Endodermal cell (in vitro differentiated cells): ENCODE data around the gene UBE2J1. TPM values are rescaled to one million over a fixed set of nuclear protein-coding genes. Genes with fewer than 3 reads are reported as not detected.

ENCODE experiments used
- DNase-seq: peaks from one replicate; pipeline ENCODE4 v3.0.0-alpha.2; 2017
- H3K27ac ChIP-seq: 2 replicates; pipeline ENCODE4 v1.5.1; 2013; ENCODE audit warnings: mild to moderate bottlenecking, low read depth, low read length, moderate library complexity
- H3K27me3 ChIP-seq: 2 replicates; pipeline ENCODE4 v1.6.1; 2013; ENCODE audit warnings: mild to moderate bottlenecking, low read length, moderate library complexity; ENCODE audit not compliant: insufficient read depth, control insufficient read depth, poor library complexity, severe bottlenecking
- H3K36me3 ChIP-seq: 2 replicates; pipeline ENCODE4 v1.7.0; 2013; ENCODE audit warnings: mild to moderate bottlenecking, low read length, moderate library complexity; ENCODE audit not compliant: control insufficient read depth, insufficient read depth
- H3K4me1 ChIP-seq: one replicate; pipeline ENCODE4 v1.7.0; 2013; ENCODE audit warnings: low read length; ENCODE audit not compliant: control insufficient read depth, insufficient read depth
- H3K4me3 ChIP-seq: 2 replicates; pipeline ENCODE4 v1.5.1; 2013; ENCODE audit warnings: mild to moderate bottlenecking, low read length, moderate library complexity
- H3K9ac ChIP-seq: 2 replicates; pipeline ENCODE4 v1.6.1; 2013; ENCODE audit warnings: mild to moderate bottlenecking, low read length, moderate library complexity; ENCODE audit not compliant: poor library complexity, severe bottlenecking; ENCODE audit errors: extremely low read depth
- H3K9me3 ChIP-seq: 2 replicates; pipeline ENCODE4 v1.6.1; 2013; ENCODE audit warnings: mild to moderate bottlenecking, low read length, moderate library complexity; ENCODE audit not compliant: control insufficient read depth
- H3K27ac Mint-ChIP-seq: 2 replicates; pipeline ENCODE4 v1.8.0; 2020; ENCODE audit warnings: mixed read lengths
- H3K27me3 Mint-ChIP-seq: 2 replicates; pipeline ENCODE4 v1.8.0; 2021; ENCODE audit warnings: mild to moderate bottlenecking, mixed read lengths; ENCODE audit not compliant: insufficient read depth
- H3K36me3 Mint-ChIP-seq: 2 replicates; pipeline ENCODE4 v1.8.0; 2020; ENCODE audit warnings: low read depth, mixed read lengths
- H3K4me1 Mint-ChIP-seq: 2 replicates; pipeline ENCODE4 v1.8.0; 2020; ENCODE audit warnings: mixed read lengths
- H3K4me3 Mint-ChIP-seq: 2 replicates; pipeline ENCODE4 v1.8.0; 2020; ENCODE audit warnings: mild to moderate bottlenecking, moderate library complexity, mixed read lengths
- H3K9me3 Mint-ChIP-seq: 2 replicates; pipeline ENCODE4 v1.8.0; 2020; ENCODE audit warnings: mild to moderate bottlenecking, mixed read lengths
- CTCF ChIP-seq: fragments of 200-600 bp; sonication (generic); conservative IDR thresholded peaks from 2 replicates; pipeline ENCODE4 v1.5.0; 2021; ENCODE audit warnings: antibody characterized with exemption, mild to moderate bottlenecking
- WGBS, 2 experiments: methylation state at CpG; one replicate each; pipeline versions ENCODE4 v1.1.5 to v1.1.7; 2013; ENCODE audit warnings: missing lambda C conversion rate in 2 of 2, mixed read lengths in 1 of 2; ENCODE audit not compliant: insufficient coverage in 1 of 2, insufficient read length in 1 of 2; 5-methylcytosine and 5-hydroxymethylcytosine counted together
- total RNA-seq, 2 donors: library from RNA; stranded (reverse); fragmentation: NEBNext Ultra II Directional in 1 of 2; extraction: Animal tissue kit (Norgen Biotek cat#: 25700) in 1 of 2; gene quantifications; 2 replicates in 1 of 2; 3 replicates in 1 of 2; pipeline ENCODE4 v1.2.1, GENCODE V29; 2021

Gene UBE2J1
- total RNA-seq, 2 donors from 2014 or later = 20.1 to 21.9 TPM

- Histone ChIP-seq H3K27me3 (no peaks in the 10 kb centered on the region), H3K4me1 (no peaks in the 10 kb centered on the region), H3K9me3 (no peaks in the 10 kb centered on the region), H3K4me3 (no peak overlapping the region), H3K36me3 (no peaks in the 10 kb centered on the region), H3K27ac (no peak overlapping the region), H3K9ac (no peak overlapping the region)
- H3K27me3 Mint-ChIP-seq = no peaks in the 10 kb centered on the region
- H3K4me1 Mint-ChIP-seq = peaks cover 16% of the 10 kb centered on the region
- H3K4me3 Mint-ChIP-seq = no peak overlapping the region
- no peak overlapping the region for H3K27ac Mint-ChIP-seq
- H3K9me3 Mint-ChIP-seq = no peaks in the 10 kb centered on the region
- TF ChIP-seq CTCF = peak; percentile 98
- no peaks in the 10 kb centered on the region for H3K36me3 Mint-ChIP-seq
- 37 to 40% methylated on average over 4 to 8 of the region's 8 CpGs for WGBS, 2 experiments
- peak; percentile 94 for DNase-seq
Observed at GRCh38 chr6:89371849-89372505, 19.5 kb upstream of the UBE2J1 start.

- Histone ChIP-seq H3K9ac (no peak overlapping the region), H3K9me3 (no peaks in the 10 kb centered on the region), H3K36me3 (no peaks in the 10 kb centered on the region), H3K4me1 (peaks cover 3% of the 10 kb centered on the region), H3K27ac (no peak overlapping the region), H3K27me3 (no peaks in the 10 kb centered on the region), H3K4me3 (no peak overlapping the region)
- H3K4me1 Mint-ChIP-seq = peaks cover 7% of the 10 kb centered on the region
- H3K4me3 Mint-ChIP-seq = no peak overlapping the region
- no peaks in the 10 kb centered on the region for H3K9me3 Mint-ChIP-seq
- no peaks in the 10 kb centered on the region for H3K27me3 Mint-ChIP-seq
- peak; percentile 77 for DNase-seq
- H3K27ac Mint-ChIP-seq = no peak overlapping the region
- no peaks in the 10 kb centered on the region for H3K36me3 Mint-ChIP-seq
- WGBS, 2 experiments = 27 to 52% methylated on average over 1 to 7 of the region's 7 CpGs
- peak; percentile 76 for TF ChIP-seq CTCF
Observed at GRCh38 chr6:89368999-89369398, 16.5 kb upstream of the UBE2J1 start.

- Histone ChIP-seq H3K9me3 (no peaks in the 10 kb centered on the region), H3K9ac (no peak overlapping the region)
Observed at GRCh38 chr6:89368107-89368506, 15.6 kb upstream of the UBE2J1 start.

More at GRCh38 chr6:89368107-89368506, 15.6 kb upstream of the UBE2J1 start:
- Mint-ChIP-seq H3K27me3 (peaks cover 1% of the 10 kb centered on the region), H3K9me3 (no peaks in the 10 kb centered on the region), H3K4me3 (no peak overlapping the region), H3K27ac (no peak overlapping the region), H3K4me1 (peaks cover 7% of the 10 kb centered on the region), H3K36me3 (no peaks in the 10 kb centered on the region)
- Histone ChIP-seq H3K27ac (no peak overlapping the region), H3K4me1 (peaks cover 4% of the 10 kb centered on the region), H3K36me3 (no peaks in the 10 kb centered on the region), H3K4me3 (no peak overlapping the region), H3K27me3 (no peaks in the 10 kb centered on the region)
- 30% methylated on average over 6 of the region's 6 CpGs; no CpG with 5 or more reads in 1 of the 2 experiments for WGBS, 2 experiments
- DNase-seq = peak; percentile 89
- peak; percentile 95 for TF ChIP-seq CTCF
